Small intestine (tissue), 7 donors: ENCODE data around the gene CLDN16. TPM values are rescaled to one million over a fixed set of nuclear protein-coding genes. Genes with fewer than 3 reads are reported as not detected.

Experiments
- DNase-seq, 2 donors: peaks; one replicate each; pipeline versions ENCODE4 v3.0.0 to v3.0.0-alpha.2; 2013
- FAIRE-seq: peaks from 2 replicates; lab custom pipeline; 2012; peaks lifted over from hg19 to GRCh38; lab: Jason Lieb, UNC
- H3K27ac ChIP-seq, 3 donors: one replicate each; pipeline ENCODE4 v1.5.1; 2013; ENCODE audit warnings: low read length in 2 of 3, mild to moderate bottlenecking in 2 of 3, control low read depth in 1 of 3, inconsistent platforms in 1 of 3, low read depth in 1 of 3, moderate library complexity in 1 of 3
- H3K27me3 ChIP-seq, 3 donors: one replicate each; pipeline ENCODE4 v1.6.1; 2013; ENCODE audit warnings: low read length in 3 of 3, inconsistent platforms in 1 of 3; ENCODE audit not compliant: control insufficient read depth in 3 of 3, insufficient read depth in 3 of 3
- H3K36me3 ChIP-seq, 3 donors: one replicate each; pipeline ENCODE4 v1.6.1; 2013; ENCODE audit warnings: low read length in 3 of 3, inconsistent platforms in 1 of 3, low read depth in 1 of 3, mild to moderate bottlenecking in 1 of 3, moderate library complexity in 1 of 3; ENCODE audit not compliant: control insufficient read depth in 3 of 3, insufficient read depth in 2 of 3
- H3K4me1 ChIP-seq, 3 donors: one replicate each; pipeline ENCODE4 v1.6.1; 2013; ENCODE audit warnings: low read length in 2 of 3, inconsistent platforms in 1 of 3, low read depth in 1 of 3, mild to moderate bottlenecking in 1 of 3, moderate library complexity in 1 of 3; ENCODE audit not compliant: control insufficient read depth in 3 of 3, insufficient read depth in 2 of 3
- H3K4me3 ChIP-seq, 3 donors: one replicate each; pipeline ENCODE4 v1.5.1; 2013; ENCODE audit warnings: low read length in 3 of 3, control low read depth in 1 of 3, inconsistent platforms in 1 of 3, low read depth in 1 of 3, mild to moderate bottlenecking in 1 of 3, moderate library complexity in 1 of 3
- H3K9me3 ChIP-seq, 2 donors: one replicate each; pipeline ENCODE4 v1.6.1; 2013; ENCODE audit warnings: low read depth in 1 of 2, low read length in 1 of 2; ENCODE audit not compliant: control insufficient read depth in 2 of 2, insufficient read depth in 1 of 2
- WGBS, 3 donors: extraction: QIAGEN DNeasy Blood & Tissue Kit; methylation state at CpG; one replicate each; pipeline ENCODE4 v1.1.7; 2013; 5-methylcytosine and 5-hydroxymethylcytosine counted together
- polyA plus RNA-seq, 4 donors: library from polyadenylated mRNA; stranded (reverse) in 3 of 4; unstranded in 1 of 4; fragments of 200-250 nt in 3 of 4; fragments of 120-200 nt in 1 of 4; gene quantifications; one replicate each; pipeline versions ENCODE4 v1.2.1 to v1.2.3, GENCODE V29; 2013
- donor health status: healthy with polysubstance abuse.
- donor health status: control.
- donor health status: control.
- donor health status: Bipolar disorder and iron deficiency.
- donor health status: healthy.

CLDN16 gene
- polyA plus RNA-seq, 4 donors = 0.30 TPM; not detected in 3

GRCh38 chr3:190385731-190386688, 2.0 kb upstream of the CLDN16 start:
- no peak overlapping the region for H3K27ac ChIP-seq
- FAIRE-seq (no peak), DNase-seq (no peak)
- no peaks in the 10 kb centered on the region for H3K9me3 ChIP-seq
- no peak overlapping the region for H3K4me3 ChIP-seq
- H3K27me3 ChIP-seq = no peaks in the 10 kb centered on the region
- no peaks in the 10 kb centered on the region for H3K36me3 ChIP-seq
- 65 to 75% (median 75%) methylated on average over 8 of the region's 8 CpGs for WGBS, 3 donors
- H3K4me1 ChIP-seq = no peaks in the 10 kb centered on the region

GRCh38 chr3:190388703-190389102, 740 bp downstream of the CLDN16 start:
- Histone ChIP-seq H3K9me3 (no peaks in the 10 kb centered on the region), H3K4me1 (no peaks in the 10 kb centered on the region), H3K36me3 (no peaks in the 10 kb centered on the region), H3K27me3 (no peaks in the 10 kb centered on the region), H3K4me3 (no peak overlapping the region), H3K27ac (no peak overlapping the region)
- DNase-seq (no peak), FAIRE-seq (no peak)
- 64 to 69% (median 66%) methylated on average over 3 of the region's 3 CpGs for WGBS, 3 donors

DNA sequence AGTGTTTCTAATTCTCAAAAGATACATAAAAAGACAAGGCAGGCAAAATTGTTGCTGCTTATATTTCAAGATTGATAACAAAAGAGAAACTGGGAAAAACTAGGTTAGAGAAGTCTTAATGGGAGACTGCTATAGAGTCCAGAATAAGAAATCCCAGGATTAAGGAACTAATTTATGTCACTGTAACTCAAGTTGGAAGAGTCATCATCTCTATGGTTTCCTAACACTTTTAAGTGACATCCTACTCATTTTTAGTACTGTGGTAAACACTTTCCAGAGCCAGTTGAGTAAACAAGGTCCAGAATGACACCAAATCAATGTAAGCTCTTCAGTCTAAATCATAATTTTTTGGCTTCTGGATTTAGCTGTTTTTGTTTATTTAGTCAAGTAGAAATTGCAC, 8.0 kb downstream of the CLDN16 start:
- FAIRE-seq = no peak

DNA sequence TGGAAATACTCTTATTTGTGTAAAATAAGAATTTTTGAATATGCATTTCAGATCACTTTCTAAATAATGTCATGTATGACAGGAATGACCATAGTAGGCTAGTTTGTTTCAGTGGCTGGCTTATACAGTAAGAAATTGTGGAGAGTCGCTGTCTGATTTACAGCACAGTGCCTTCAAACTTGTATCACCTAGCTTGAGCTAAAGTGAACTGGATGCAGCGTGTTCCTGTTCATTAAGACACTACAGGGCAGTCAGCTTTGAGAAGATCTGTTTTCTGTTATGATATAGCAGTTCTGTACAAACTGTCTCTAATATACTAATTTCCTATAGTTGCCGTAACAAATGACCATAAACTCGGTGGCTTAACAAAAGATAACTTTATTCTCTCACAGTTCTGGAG, 9.9 kb downstream of the CLDN16 start:
- no peak for FAIRE-seq
- Histone ChIP-seq H3K9me3 (no peaks in the 10 kb centered on the region), H3K36me3 (no peaks in the 10 kb centered on the region), H3K27me3 (no peaks in the 10 kb centered on the region), H3K4me1 (no peaks in the 10 kb centered on the region), H3K4me3 (no peak overlapping the region), H3K27ac (no peak overlapping the region)
- 63 to 79% (median 65%) methylated on average over 4 of the region's 4 CpGs for WGBS, 3 donors
- no peak for DNase-seq

More for the DNA sequence above, 8.0 kb downstream of the CLDN16 start:
- no peak for DNase-seq
- no peak overlapping the region for H3K4me3 ChIP-seq
- no peaks in the 10 kb centered on the region for H3K27me3 ChIP-seq
- no peaks in the 10 kb centered on the region for H3K4me1 ChIP-seq
- H3K9me3 ChIP-seq = no peaks in the 10 kb centered on the region
- H3K27ac ChIP-seq = no peak overlapping the region
- H3K36me3 ChIP-seq = no peaks in the 10 kb centered on the region

DNA sequence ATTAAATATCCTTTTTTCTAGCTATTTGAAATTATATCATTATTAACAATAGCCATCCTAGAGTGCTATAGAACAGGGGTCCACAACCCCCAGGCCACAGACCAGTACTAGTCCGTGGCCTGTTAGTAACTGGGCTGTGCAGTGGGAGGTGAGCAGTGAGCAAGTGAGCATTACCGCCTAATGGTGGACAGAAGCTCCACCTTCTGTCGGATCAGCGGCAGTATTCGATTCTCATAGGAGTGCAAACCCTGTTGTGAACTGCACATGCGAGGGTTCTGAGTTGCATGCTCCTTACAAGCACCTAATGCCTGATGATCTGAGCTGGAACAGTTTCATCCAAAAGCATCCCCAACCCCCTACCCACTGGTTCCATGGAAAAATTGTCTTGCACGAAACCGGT, 11.7 kb downstream of the CLDN16 start:
- DNase-seq (no peak), FAIRE-seq (no peak)
- no peak overlapping the region for H3K27ac ChIP-seq
- no peaks in the 10 kb centered on the region for H3K9me3 ChIP-seq
- H3K4me1 ChIP-seq = no peaks in the 10 kb centered on the region
- H3K36me3 ChIP-seq = no peaks in the 10 kb centered on the region
- 89 to 95% (median 91%) methylated on average over 8 of the region's 8 CpGs for WGBS, 3 donors
- no peak overlapping the region for H3K4me3 ChIP-seq
- no peaks in the 10 kb centered on the region for H3K27me3 ChIP-seq

DNA sequence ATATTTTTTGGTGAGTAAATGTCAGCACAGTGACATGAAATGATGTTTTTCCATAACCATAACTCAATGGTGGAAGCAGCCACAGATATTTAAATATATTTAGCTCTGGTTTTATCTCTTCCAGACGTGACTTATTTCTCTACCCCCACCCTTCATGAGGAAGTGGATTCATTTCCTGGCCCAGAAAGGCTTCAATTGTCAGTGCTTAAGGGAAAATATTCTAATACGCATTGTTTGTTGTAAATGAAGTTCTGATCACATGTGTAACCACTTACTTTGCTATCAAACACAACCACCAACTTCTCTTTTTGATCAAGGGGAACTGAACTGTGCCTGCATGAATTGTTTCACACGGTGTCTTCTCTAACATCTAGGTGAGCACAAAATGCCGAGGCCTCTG, 14.0 kb downstream of the CLDN16 start:
- no peaks in the 10 kb centered on the region for H3K27me3 ChIP-seq
- no peaks in the 10 kb centered on the region for H3K9me3 ChIP-seq
- H3K27ac ChIP-seq = no peak overlapping the region
- DNase-seq (no peak), FAIRE-seq (no peak)
- WGBS, 3 donors = 46 to 63% (median 50%) methylated on average over 4 of the region's 4 CpGs
- H3K4me3 ChIP-seq = no peak overlapping the region
- no peaks in the 10 kb centered on the region for H3K36me3 ChIP-seq
- no peaks in the 10 kb centered on the region for H3K4me1 ChIP-seq

GRCh38 chr3:190404715-190405114, 16.8 kb downstream of the CLDN16 start:
- no peaks in the 10 kb centered on the region for H3K9me3 ChIP-seq
- FAIRE-seq = no peak
- no peak overlapping the region for H3K27ac ChIP-seq
- H3K4me1 ChIP-seq = no peaks in the 10 kb centered on the region
- no peak overlapping the region for H3K4me3 ChIP-seq
- no peaks in the 10 kb centered on the region for H3K27me3 ChIP-seq
- H3K36me3 ChIP-seq = no peaks in the 10 kb centered on the region
- 88 to 91% (median 89%) methylated on average over 8 of the region's 8 CpGs for WGBS, 3 donors
- no peak for DNase-seq

DNA sequence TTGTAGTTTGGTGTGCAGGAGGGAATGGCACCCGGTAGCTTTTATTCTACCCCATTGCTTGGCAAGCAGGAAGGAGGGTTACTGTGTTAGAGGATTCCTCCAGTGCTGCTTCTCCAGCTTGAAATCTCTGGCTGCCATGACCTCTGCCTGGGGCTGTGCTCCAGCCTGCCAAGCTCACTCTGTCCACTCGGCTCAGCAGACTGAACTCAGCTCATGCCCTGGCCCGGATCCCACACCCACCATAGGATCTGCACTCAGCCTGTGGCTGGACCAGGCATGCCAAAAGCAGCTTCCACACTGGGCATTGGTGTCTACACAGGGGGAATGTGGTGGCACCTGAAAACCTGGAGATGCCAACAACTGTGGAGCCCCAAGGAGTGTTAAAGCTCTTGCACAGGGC, 26.3 kb downstream of the CLDN16 start:
- Histone ChIP-seq H3K27me3 (no peaks in the 10 kb centered on the region), H3K4me1 (no peaks in the 10 kb centered on the region), H3K27ac (no peak overlapping the region), H3K4me3 (no peak overlapping the region), H3K36me3 (no peaks in the 10 kb centered on the region), H3K9me3 (peaks cover 0 to 14% of the 10 kb centered on the region in 2 donors)
- no peak for DNase-seq
- no peak for FAIRE-seq
- 80 to 87% (median 84%) methylated on average over 3 of the region's 3 CpGs for WGBS, 3 donors
